Measurements from ENCODE around the gene BTD.

- TF ChIP-seq CTCF (conservative IDR thresholded peaks at IDR 0.05): no peak
- no peak for TF ChIP-seq EZH2 (IDR thresholded peaks at IDR 0.05; ENCODE audit: low read depth)
These were observed 93.1 kb downstream of the BTD start for GRCh38 chr3:15694628-15695027.
